GM10248 (cell line): Measurements from ENCODE around the gene MRPL27.

Source experiments
- CTCF ChIA-PET: fragments of 300-600 bp; sonication (Branson Sonifier 250); formaldehyde crosslinking; extraction: SDS; loops from one replicate; lab custom pipeline; 2021; ENCODE audit warnings: antibody characterized with exemption; lab: Yijun Ruan, JAX
- POLR2A ChIA-PET: fragments of 350-650 bp; sonication (Branson Sonifier 250); formaldehyde crosslinking; extraction: SDS; loops from one replicate; lab custom pipeline; 2020; ENCODE audit warnings: antibody characterized with exemption; lab: Yijun Ruan, JAX
- DNase-seq: peaks from one replicate; pipeline ENCODE4 v3.0.0; 2012; ENCODE audit errors: extremely low spot score
- TF ChIP-seq, protein P1 (sequence below): IDR thresholded peaks from 2 replicates; pipeline ENCODE4 v1.5.1; 2012; ENCODE audit warnings: mild to moderate bottlenecking, low read depth; ENCODE audit errors: extremely low read depth, missing control alignments, control extremely low read depth

MRPL27 gene

DNA sequence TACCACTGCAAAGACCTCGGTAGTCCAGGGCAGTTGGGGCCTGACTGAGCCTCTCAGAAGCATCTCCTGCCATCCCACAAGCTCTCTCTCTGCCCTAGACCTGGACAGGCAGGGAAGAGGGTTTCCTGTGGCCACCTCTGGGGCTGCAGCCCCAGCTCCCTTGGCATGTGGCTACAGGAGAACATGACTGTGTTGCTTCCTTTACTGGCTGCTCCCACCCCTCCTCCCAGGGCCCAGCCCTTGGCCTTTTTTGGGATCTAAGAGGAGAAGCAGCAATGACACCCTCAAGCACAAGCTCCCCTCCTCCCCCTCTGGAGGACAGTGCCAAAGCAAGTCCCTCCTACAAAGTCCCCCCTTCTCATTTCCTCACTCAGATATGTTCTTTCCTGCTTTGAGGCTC, 5.6 kb downstream of the MRPL27 start:
- TF ChIP-seq, protein P1, sequence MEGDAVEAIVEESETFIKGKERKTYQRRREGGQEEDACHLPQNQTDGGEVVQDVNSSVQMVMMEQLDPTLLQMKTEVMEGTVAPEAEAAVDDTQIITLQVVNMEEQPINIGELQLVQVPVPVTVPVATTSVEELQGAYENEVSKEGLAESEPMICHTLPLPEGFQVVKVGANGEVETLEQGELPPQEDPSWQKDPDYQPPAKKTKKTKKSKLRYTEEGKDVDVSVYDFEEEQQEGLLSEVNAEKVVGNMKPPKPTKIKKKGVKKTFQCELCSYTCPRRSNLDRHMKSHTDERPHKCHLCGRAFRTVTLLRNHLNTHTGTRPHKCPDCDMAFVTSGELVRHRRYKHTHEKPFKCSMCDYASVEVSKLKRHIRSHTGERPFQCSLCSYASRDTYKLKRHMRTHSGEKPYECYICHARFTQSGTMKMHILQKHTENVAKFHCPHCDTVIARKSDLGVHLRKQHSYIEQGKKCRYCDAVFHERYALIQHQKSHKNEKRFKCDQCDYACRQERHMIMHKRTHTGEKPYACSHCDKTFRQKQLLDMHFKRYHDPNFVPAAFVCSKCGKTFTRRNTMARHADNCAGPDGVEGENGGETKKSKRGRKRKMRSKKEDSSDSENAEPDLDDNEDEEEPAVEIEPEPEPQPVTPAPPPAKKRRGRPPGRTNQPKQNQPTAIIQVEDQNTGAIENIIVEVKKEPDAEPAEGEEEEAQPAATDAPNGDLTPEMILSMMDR = no peak
- DNase-seq = no peak
- ChIA-PET POLR2A (no interaction called here), CTCF (interaction anchor here (1.3 to 2.9 kb wide), 4 partner anchors 21 to 112 kb away, joined by 3 to 18 read pairs (median 4); partner anchors contain the start of gene LRRC59)

DNA sequence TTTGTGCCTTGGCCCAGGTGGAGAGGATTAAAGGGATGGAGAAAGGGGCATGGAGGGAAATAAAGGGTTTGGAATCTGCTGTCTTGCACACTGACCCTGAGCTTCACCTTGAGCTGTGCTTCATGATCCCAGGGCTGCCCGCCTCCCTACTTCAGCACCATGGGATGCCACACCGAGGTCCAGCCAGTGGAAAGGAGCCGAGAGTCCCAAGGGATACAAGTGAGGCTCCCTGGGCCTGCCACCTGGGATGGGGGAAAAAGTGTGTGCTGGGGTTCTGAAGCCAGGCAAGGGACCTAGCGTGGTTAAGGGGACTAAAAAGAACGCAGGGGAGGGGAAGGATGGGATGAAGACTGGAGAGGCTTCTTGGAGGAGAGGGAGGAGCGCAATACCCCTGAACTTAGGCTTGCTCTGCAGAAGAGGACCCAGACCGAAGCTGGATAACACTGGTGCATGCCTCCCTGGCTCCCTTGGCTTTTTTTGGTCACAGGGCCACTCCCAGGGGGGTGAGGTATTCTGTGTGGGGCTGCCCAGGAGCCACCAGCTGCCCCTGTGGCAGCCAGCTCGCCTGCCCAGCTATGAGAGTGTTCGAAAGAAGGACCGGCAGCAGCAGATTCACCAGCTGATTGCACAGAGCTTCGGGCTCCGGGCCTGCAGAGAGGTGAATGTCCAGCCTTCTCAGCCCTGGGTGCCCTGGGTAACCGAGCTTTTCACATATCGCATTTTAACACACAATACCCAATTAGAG, 7.2 kb downstream of the MRPL27 start:
- POLR2A ChIA-PET = interaction anchor here (1.1 kb wide), 1 partner anchor 10 kb away, joined by 4 read pairs; no protein-coding TSS in a partner anchor
- no peak for DNase-seq
- CTCF ChIA-PET = interaction anchor here (1.5 to 2.9 kb wide), 3 partner anchors 32 to 114 kb away, joined by 3 to 18 read pairs (median 4); partner anchors contain the start of gene LRRC59
- TF ChIP-seq, protein P1 = no peak

DNA sequence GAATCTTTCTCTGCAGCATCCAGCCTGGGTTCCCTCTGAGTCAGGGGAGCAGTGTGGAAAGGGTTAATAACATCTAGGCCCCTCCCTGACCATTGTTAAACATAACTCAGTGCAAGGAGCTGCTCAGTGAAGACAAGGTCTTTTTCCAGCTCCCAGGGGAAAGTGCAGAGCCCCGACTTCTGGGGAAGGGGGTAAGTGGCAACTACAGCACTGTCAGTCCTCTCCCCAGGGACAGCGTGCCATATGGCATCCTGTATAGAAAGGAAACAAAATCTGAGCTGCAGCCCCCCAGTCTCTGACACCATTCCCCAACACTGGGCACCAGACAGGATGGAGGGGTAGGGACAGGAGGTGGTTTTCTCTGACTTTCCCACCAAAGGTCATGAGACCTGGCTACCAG, 7.8 kb downstream of the MRPL27 start:
- ChIA-PET CTCF (interaction anchor here (1.5 to 2.9 kb wide), 2 partner anchors 32 to 114 kb away, joined by 3 to 18 read pairs; partner anchors contain the start of gene LRRC59), POLR2A (interaction anchor here (1.1 kb wide), 1 partner anchor 10 kb away, joined by 4 read pairs; no protein-coding TSS in a partner anchor)
- TF ChIP-seq, protein P1 = no peak
- no peak for DNase-seq

DNA sequence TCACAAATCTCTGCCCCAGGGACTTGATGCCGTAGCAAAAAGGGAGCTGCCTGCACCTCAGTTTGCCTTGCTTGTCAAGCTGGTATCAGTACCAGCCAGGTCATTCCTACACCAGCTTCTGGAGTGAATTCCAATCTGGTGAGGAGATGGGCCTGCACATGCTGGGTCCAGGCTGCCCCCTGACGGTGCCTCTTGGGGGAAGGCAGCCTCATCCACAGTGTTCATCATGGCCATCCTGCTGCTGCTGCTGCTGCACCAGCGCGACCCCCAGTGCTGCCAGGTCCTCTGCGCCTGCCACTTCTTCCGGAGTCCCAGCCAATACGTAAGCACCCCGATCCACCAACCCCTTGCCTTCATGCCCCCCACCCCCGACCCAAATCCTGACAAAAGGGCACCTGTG, 8.3 kb downstream of the MRPL27 start:
- no peak for DNase-seq
- TF ChIP-seq, protein P1 = no peak
- ChIA-PET CTCF (interaction anchor here (0.7 to 2.9 kb wide), 3 partner anchors 33 to 165 kb away, joined by 3 to 18 read pairs (median 3); partner anchors contain the start of gene LRRC59), POLR2A (interaction anchor here (1.1 kb wide), 1 partner anchor 9 kb away, joined by 4 read pairs; no protein-coding TSS in a partner anchor)

DNA sequence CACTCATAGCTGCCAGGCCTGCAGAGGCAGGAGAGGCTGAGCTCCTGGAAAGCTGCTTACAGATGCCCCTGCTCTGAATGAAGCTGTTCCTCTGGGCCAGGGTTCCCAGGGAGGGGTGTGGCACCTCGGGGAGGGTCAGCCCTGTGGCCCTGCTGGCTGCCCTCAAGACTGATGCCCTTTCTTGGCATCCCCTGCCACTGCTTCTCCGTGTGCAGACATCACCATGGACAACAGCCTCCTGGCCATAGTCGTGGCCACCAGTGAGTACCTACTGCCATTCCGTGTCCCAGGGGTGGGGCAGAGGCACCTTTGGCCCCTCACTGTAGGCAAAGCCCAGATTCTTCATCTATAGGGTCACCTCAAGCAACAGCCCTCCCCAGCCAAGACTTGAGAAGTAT, 8.9 kb downstream of the MRPL27 start:
- POLR2A ChIA-PET = no interaction called here
- CTCF ChIA-PET = interaction anchor here (0.7 to 3.5 kb wide), 5 partner anchors 33 to 164 kb away, joined by 3 to 59 read pairs (median 13); partner anchors contain the start of genes COL1A1 and LRRC59
- TF ChIP-seq, protein P1 = no peak
- DNase-seq = no peak

DNA sequence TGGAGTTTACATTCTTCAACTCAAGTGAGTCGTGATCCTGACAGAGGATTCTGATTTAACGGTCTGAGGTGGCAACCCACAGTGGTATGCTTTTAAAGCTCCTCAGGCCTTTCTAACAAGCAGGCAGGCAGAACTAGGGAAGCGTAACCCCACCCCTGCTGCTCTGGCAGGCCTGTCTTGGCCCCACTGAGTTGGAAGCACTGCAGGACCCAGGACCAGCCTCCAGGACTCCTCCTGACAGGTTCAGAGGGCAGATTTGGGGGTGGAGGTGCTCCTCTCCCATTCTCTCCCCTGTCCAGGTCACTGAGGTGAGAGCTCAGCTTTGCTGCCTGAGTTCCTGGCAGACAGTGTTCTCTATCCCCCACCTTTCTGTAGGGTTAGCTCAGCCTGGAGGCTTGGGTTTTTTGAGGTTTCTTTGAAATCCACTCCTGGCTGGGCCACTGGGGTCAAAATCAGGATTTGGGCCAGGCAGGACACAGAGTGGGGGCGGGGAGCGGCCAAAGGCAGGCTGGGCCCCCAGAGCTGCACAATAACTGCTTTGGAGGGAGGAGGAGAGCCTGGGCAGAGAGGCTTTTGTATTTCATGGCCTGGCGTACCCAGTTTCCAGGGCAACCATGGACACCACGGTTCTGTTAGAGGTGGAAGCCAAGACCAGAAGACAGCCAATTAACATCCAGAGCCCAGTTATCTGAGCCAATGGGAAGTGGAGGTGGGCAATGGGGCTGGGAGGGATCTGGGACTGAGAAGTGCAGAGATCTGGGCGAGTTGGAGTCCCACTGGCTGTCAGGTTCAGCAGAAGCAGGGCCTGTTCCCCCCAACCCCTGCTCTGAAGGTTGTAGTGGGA, 9.5 kb downstream of the MRPL27 start:
- POLR2A ChIA-PET = no interaction called here
- CTCF ChIA-PET = interaction anchor here (0.9 to 5.6 kb wide), 12 partner anchors 8 to 162 kb away, joined by 3 to 66 read pairs (median 13); partner anchors contain the start of genes ACSF2, COL1A1, EME1 and LRRC59
- DNase-seq = no peak
- TF ChIP-seq, protein P1 = no peak
